A673 (cell line): ENCODE measurements around the gene MED6. TPM values are rescaled to one million over a fixed set of nuclear protein-coding genes. Genes with fewer than 3 reads are reported as not detected.

Experiments
- BruUV-seq: library from RNA; stranded (reverse); fragments of 400-500 nt; replicated peaks from 2 replicates; lab custom pipeline; 2021; lab: Mats Ljungman, UMichigan
- CTCF ChIA-PET: fragments of 300-600 bp; sonication (Branson Sonifier 250); formaldehyde crosslinking; loops from one replicate; lab custom pipeline; 2022; ENCODE audit warnings: antibody characterized with exemption; lab: Charles Lee
- POLR2A ChIA-PET: fragments of 300-600 bp; sonication (Branson Sonifier 250); formaldehyde crosslinking; loops from one replicate; lab custom pipeline; 2022; ENCODE audit warnings: antibody characterized with exemption; ENCODE audit not compliant: low non-redundant PET; lab: Charles Lee
- DNase-seq: peaks from one replicate; pipeline ENCODE4 v3.0.0-alpha.2; 2015; ENCODE audit warnings: low spot score
- H3K27ac ChIP-seq: fragments of 200-600 bp; sonication (generic); 2 replicates; pipeline ENCODE4 v1.5.1; 2016; ENCODE audit warnings: mixed run types, low read depth, mild to moderate bottlenecking, mixed read lengths, antibody characterized with exemption, low read length; ENCODE audit not compliant: poor library complexity, severe bottlenecking
- H3K27me3 ChIP-seq: fragments of 200-600 bp; sonication (generic); replicated peaks from 2 replicates; pipeline ENCODE4 v1.6.1; 2017; ENCODE audit warnings: mixed run types, low read depth, mild to moderate bottlenecking, mixed read lengths, antibody characterized with exemption, low read length; ENCODE audit not compliant: insufficient read depth, poor library complexity
- H3K36me3 ChIP-seq: fragments of 200-600 bp; sonication (generic); 2 replicates; pipeline ENCODE4 v1.6.1; 2016; ENCODE audit warnings: mixed run types, mild to moderate bottlenecking, mixed read lengths, antibody characterized with exemption, low read length; ENCODE audit not compliant: insufficient read depth, poor library complexity, severe bottlenecking
- H3K4me1 ChIP-seq: fragments of 200-600 bp; sonication (generic); 2 replicates; pipeline ENCODE4 v1.6.1; 2017; ENCODE audit warnings: mixed run types, mild to moderate bottlenecking, mixed read lengths, antibody characterized with exemption, low read length; ENCODE audit not compliant: insufficient read depth, poor library complexity, severe bottlenecking
- H3K4me3 ChIP-seq: fragments of 200-600 bp; sonication (generic); 2 replicates; pipeline ENCODE4 v1.5.1; 2016; ENCODE audit warnings: low read depth, mixed run types, mild to moderate bottlenecking, mixed read lengths, low read length; ENCODE audit not compliant: poor library complexity, severe bottlenecking
- H3K9me3 ChIP-seq: fragments of 200-600 bp; sonication (generic); 2 replicates; pipeline ENCODE4 v1.6.1; 2016; ENCODE audit warnings: mixed run types, low read depth, mild to moderate bottlenecking, mixed read lengths, antibody characterized with exemption, low read length; ENCODE audit not compliant: poor library complexity, severe bottlenecking
- CTCF ChIP-seq: fragments of 300-800, 200-600 bp; sonication (generic); conservative IDR thresholded peaks from 2 replicates; pipeline ENCODE4 v1.5.1; 2017; ENCODE audit warnings: low read depth, mild to moderate bottlenecking, antibody characterized with exemption, low read length, moderate library complexity, mixed read lengths
- EZH2 ChIP-seq: fragments of 200-600 bp; sonication (generic); IDR thresholded peaks from 2 replicates; pipeline ENCODE4 v1.6.1; 2017; ENCODE audit warnings: borderline replicate concordance, low read depth, mild to moderate bottlenecking, mixed read lengths, antibody characterized with exemption, low read length; ENCODE audit not compliant: poor library complexity, severe bottlenecking
- intact Hi-C: fragments of 100-400 bp; cut with micrococcal nuclease; formaldehyde crosslinking; loops from one replicate; pipeline ENCODE4 v1.10.0; 2022; ENCODE audit not compliant: unreplicated experiment
- total RNA-seq: library from RNA; stranded (reverse); gene quantifications from 2 replicates; pipeline ENCODE4 v1.2.3, GENCODE V29; 2021

MED6 gene
- total RNA-seq, 1 experiment from 2014 or later: 56.8 TPM

- Histone ChIP-seq H3K36me3 (peaks cover 5% of the 10 kb centered on the region), H3K9me3 (peaks cover 9% of the 10 kb centered on the region), H3K27ac (no peak overlapping the region), H3K4me1 (no peaks in the 10 kb centered on the region), H3K27me3 (no peaks in the 10 kb centered on the region), H3K4me3 (no peak overlapping the region)
- POLR2A ChIA-PET: no interaction called here
- no peak for DNase-seq
- intact Hi-C loops: no loop called here
- no TSS peak for BruUV-seq
- no peak for TF ChIP-seq EZH2
- no peak for TF ChIP-seq CTCF
- CTCF ChIA-PET: no interaction called here
Observed at GRCh38 chr14:70563417-70563816, 37.0 kb downstream of the MED6 start.

GRCh38 chr14:70558356-70558755 is 42.1 kb downstream of the MED6 start:
- TF ChIP-seq EZH2 (no peak), CTCF (no peak)
- peaks cover 5% of the 10 kb centered on the region for H3K36me3 ChIP-seq
- POLR2A ChIA-PET: no interaction called here
- BruUV-seq: no TSS peak
- no peak for DNase-seq
- H3K4me1 ChIP-seq: no peaks in the 10 kb centered on the region
- H3K27ac ChIP-seq: no peak overlapping the region
- H3K9me3 ChIP-seq: peaks cover 9% of the 10 kb centered on the region
- intact Hi-C loops: no loop called here
- no peaks in the 10 kb centered on the region for H3K27me3 ChIP-seq
- H3K4me3 ChIP-seq: no peak overlapping the region
- CTCF ChIA-PET: no interaction called here

- H3K9me3 ChIP-seq: no peaks in the 10 kb centered on the region
- BruUV-seq: no TSS peak
- DNase-seq: peak; percentile 69
- no peaks in the 10 kb centered on the region for H3K4me1 ChIP-seq
- H3K27ac ChIP-seq: no peak overlapping the region
- H3K4me3 ChIP-seq: peak overlapping the region; percentile 6
- TF ChIP-seq EZH2: no peak
- no peak for TF ChIP-seq CTCF
- no peaks in the 10 kb centered on the region for H3K36me3 ChIP-seq
- intact Hi-C loops: no loop called here
- POLR2A ChIA-PET: no interaction called here
- CTCF ChIA-PET: no interaction called here
- H3K27me3 ChIP-seq: no peaks in the 10 kb centered on the region
Observed at GRCh38 chr14:70555890-70556289, 44.6 kb downstream of the MED6 start.
